Measurements from ENCODE around the gene HIRIP3.

DNA sequence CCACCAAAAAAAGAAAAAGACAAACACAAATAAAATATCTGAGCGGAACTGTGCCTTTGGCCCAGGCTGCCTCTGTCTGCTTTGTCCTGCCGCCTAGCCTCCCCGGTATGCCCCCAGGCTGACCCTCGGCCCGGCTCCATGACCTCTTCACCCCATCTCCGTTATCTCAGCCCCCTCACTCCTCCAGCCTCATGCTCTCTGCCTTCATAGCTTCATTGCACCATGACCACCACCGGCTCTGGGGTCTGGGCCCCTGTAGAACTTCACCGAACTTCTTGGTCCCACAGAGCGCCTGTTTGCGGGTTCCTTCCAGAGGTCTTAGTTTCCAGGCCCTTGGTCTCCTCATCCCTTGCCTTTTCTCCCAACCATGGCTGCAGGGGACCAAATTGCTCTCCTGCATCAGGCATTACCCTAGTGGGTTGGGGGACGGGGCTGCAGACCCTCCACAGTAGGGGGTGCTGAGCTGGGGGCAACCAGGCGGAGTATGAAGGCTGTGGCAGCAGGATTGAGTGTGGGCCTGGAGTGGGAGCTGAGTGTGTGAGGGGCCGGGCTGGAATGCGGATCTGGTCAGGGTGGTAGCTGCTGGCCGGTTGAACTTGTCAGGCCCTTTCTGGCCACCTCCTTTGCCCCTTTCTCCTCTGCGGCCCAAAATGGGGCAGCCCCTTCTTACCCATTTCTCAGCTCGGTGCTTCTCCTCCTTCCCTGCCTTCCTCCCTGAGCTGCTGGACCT is 6.9 kb downstream of the HIRIP3 start:
- no peak for TF ChIP-seq POLR2A (IDR thresholded peaks at IDR 0.05; ENCODE audit: low read length)
- TF ChIP-seq GATA1 (IDR thresholded peaks at IDR 0.05; ENCODE audit: low read depth, low read length) = no peak

All from erythroblast (primary cell).